HCT116 (cell line): ENCODE data around the gene FLNC. TPM values are rescaled to one million over a fixed set of nuclear protein-coding genes. Genes with fewer than 3 reads are reported as not detected.
A peak's percentile ranks its signal among the peaks of the same experiment; 100 is the strongest.

ENCODE experiments used
- ATAC-seq: fragments of 200-7000 bp; cut with Tn5 transposase; 2 replicates; pipeline ENCODE4 v1.9.1; 2020; ENCODE audit warnings: mild to moderate bottlenecking, moderate library complexity
- BruUV-seq: library from RNA; stranded (reverse); fragments of 400-500 nt; replicated peaks from 2 replicates; lab custom pipeline; 2021; lab: Mats Ljungman, UMichigan
- CTCF ChIA-PET: fragments of 300-600 bp; sonication (Branson Sonifier 250); formaldehyde crosslinking; loops from one replicate; lab custom pipeline; 2021; ENCODE audit warnings: antibody characterized with exemption; lab: Charles Lee
- POLR2A ChIA-PET: fragments of 300-600, 350-600 bp; sonication (Branson Sonifier 250); formaldehyde crosslinking; loops from one replicate; lab custom pipeline; 2021; ENCODE audit warnings: antibody characterized with exemption; lab: Charles Lee
- RAD21 ChIA-PET, 2 experiments: fragments of 300-600 bp; sonication (Branson Sonifier 250); formaldehyde crosslinking; loops; one replicate each; lab custom pipeline; 2023; ENCODE audit warnings: low total read pairs in 2 of 2; ENCODE audit not compliant: uncharacterized antibody in 2 of 2, unreplicated experiment in 2 of 2, low non-redundant PET in 1 of 2; lab: Charles Lee
- DNase-seq: peaks from one replicate; pipeline ENCODE4 v3.0.0-alpha.2; 2010; ENCODE audit warnings: low read depth, low spot score
- H2AFZ ChIP-seq: fragments of 200-600 bp; shearing (Covaris generic), sonication (generic); 2 replicates; pipeline ENCODE4 v1.6.1; 2017; ENCODE audit warnings: low read depth, mixed run types, mixed read lengths, antibody characterized with exemption, low read length; ENCODE audit not compliant: poor library complexity, severe bottlenecking
- H3K27ac ChIP-seq: 2 replicates; pipeline ENCODE4 v1.5.1; 2012; ENCODE audit warnings: low read depth, low read length
- H3K27me3 ChIP-seq: fragments of 200-600 bp; sonication (generic); 2 replicates; pipeline ENCODE4 v1.6.1; 2016; ENCODE audit warnings: mixed run types, low read length, mixed read lengths; ENCODE audit not compliant: insufficient read depth
- H3K36me3 ChIP-seq, 2 experiments: fragments of 200-500 bp in 1 of 2; fragments of 200-600 bp in 1 of 2; sonication (Bioruptor generic) in 1 of 2; sonication (generic) in 1 of 2; 2 replicates each; pipeline versions ENCODE4 v1.5.1 to v1.6.1; 2014 to 2016; ENCODE audit warnings: low read length in 2 of 2, inconsistent platforms in 1 of 2, mixed read lengths in 1 of 2, mixed run types in 1 of 2; ENCODE audit not compliant: insufficient read depth in 2 of 2, control insufficient read depth in 1 of 2
- H3K4me1 ChIP-seq, 2 experiments: fragments of 200-600 bp in 1 of 2; sonication (generic) in 1 of 2; 2 replicates each; pipeline versions ENCODE4 v1.5.1 to v1.6.1; 2012 to 2017; ENCODE audit warnings: low read length in 2 of 2, inconsistent platforms in 1 of 2, mild to moderate bottlenecking in 1 of 2, mixed read lengths in 1 of 2, mixed run types in 1 of 2, moderate library complexity in 1 of 2; ENCODE audit not compliant: insufficient read depth in 2 of 2, control insufficient read depth in 1 of 2
- H3K4me2 ChIP-seq: fragments of 200-600 bp; sonication (generic); 2 replicates; pipeline ENCODE4 v1.6.1; 2017; ENCODE audit warnings: mixed run types, low read length, mixed read lengths
- H3K4me3 ChIP-seq, 2 experiments: fragments of 200-600 bp in 1 of 2; sonication (generic) in 1 of 2; replicated peaks in 1 of 2; 2 replicates each; pipeline ENCODE4 v1.5.1; 2011 to 2016; ENCODE audit warnings: low read length in 2 of 2, control low read depth in 1 of 2, low read depth in 1 of 2, mild to moderate bottlenecking in 1 of 2, mixed read lengths in 1 of 2, mixed run types in 1 of 2
- H3K79me2 ChIP-seq: fragments of 200-600 bp; sonication (generic); 2 replicates; pipeline ENCODE4 v1.6.1; 2017; ENCODE audit warnings: mild to moderate bottlenecking, mixed run types, low read length, moderate library complexity, mixed read lengths; ENCODE audit not compliant: insufficient read depth
- H3K9ac ChIP-seq: fragments of 200-600 bp; sonication (generic); 2 replicates; pipeline ENCODE4 v1.6.1; 2016; ENCODE audit warnings: low read length, mixed read lengths
- H3K9me2 ChIP-seq: fragments of 200-600 bp; sonication (generic), shearing (Covaris generic); 2 replicates; pipeline ENCODE4 v1.6.1; 2017; ENCODE audit warnings: mixed run types, mild to moderate bottlenecking, moderate library complexity; ENCODE audit not compliant: insufficient read depth
- H3K9me3 ChIP-seq, 2 experiments: fragments of 200-500 bp in 1 of 2; fragments of 200-600 bp in 1 of 2; sonication (Bioruptor generic) in 1 of 2; sonication (generic) in 1 of 2; 2 replicates each; pipeline ENCODE4 v1.6.1; 2014 to 2017; ENCODE audit warnings: low read length in 2 of 2, mixed read lengths in 2 of 2, inconsistent platforms in 1 of 2, low read depth in 1 of 2, mild to moderate bottlenecking in 1 of 2, mixed run types in 1 of 2, moderate library complexity in 1 of 2; ENCODE audit not compliant: control insufficient read depth in 1 of 2, insufficient read depth in 1 of 2
- H4K20me1 ChIP-seq: fragments of 200-600 bp; sonication (generic), shearing (Covaris generic); 2 replicates; pipeline ENCODE4 v1.6.1; 2017; ENCODE audit warnings: mixed run types, mild to moderate bottlenecking, moderate library complexity; ENCODE audit not compliant: insufficient read depth
- CBX3 ChIP-seq: IDR thresholded peaks from 2 replicates; pipeline ENCODE4 v1.6.1; 2012; ENCODE audit warnings: low read depth
- CEBPB ChIP-seq: IDR thresholded peaks from 2 replicates; pipeline ENCODE4 v1.6.1; 2012; ENCODE audit warnings: low read depth
- EGR1 ChIP-seq: IDR thresholded peaks from 2 replicates; pipeline ENCODE4 v1.6.1; 2012; ENCODE audit warnings: low read depth
- ELF1 ChIP-seq: IDR thresholded peaks from 2 replicates; pipeline ENCODE4 v1.6.1; 2012; ENCODE audit warnings: low read depth, borderline replicate concordance
- EZH2phosphoT487 ChIP-seq: fragments of 200-600 bp; IDR thresholded peaks from 2 replicates; pipeline ENCODE4 v1.6.1; 2018; ENCODE audit warnings: antibody characterized with exemption, borderline replicate concordance
- FOSL1 ChIP-seq: IDR thresholded peaks from 2 replicates; pipeline ENCODE4 v1.6.1; 2012; ENCODE audit warnings: low read depth
- MAX ChIP-seq: IDR thresholded peaks from 2 replicates; pipeline ENCODE4 v1.6.1; 2012
- POLR2A ChIP-seq: IDR thresholded peaks from 2 replicates; pipeline ENCODE4 v1.7.0; 2011; ENCODE audit warnings: borderline replicate concordance; ENCODE audit not compliant: insufficient read depth, insufficient read length; ENCODE audit errors: extremely low read depth
- POLR2AphosphoS5 ChIP-seq: IDR thresholded peaks from 2 replicates; pipeline ENCODE4 v1.6.1; 2011; ENCODE audit warnings: mild to moderate bottlenecking, low read depth, low read length, moderate library complexity
- RAD21 ChIP-seq: IDR thresholded peaks from 2 replicates; pipeline ENCODE4 v1.6.1; 2012; ENCODE audit warnings: low read depth, mild to moderate bottlenecking
- SP1 ChIP-seq: IDR thresholded peaks from 2 replicates; pipeline ENCODE4 v1.6.1; 2012; ENCODE audit warnings: low read depth
- SRF ChIP-seq: IDR thresholded peaks from 2 replicates; pipeline ENCODE4 v1.6.1; 2012; ENCODE audit warnings: low read depth
- TCF7L2 ChIP-seq: IDR thresholded peaks from 2 replicates; pipeline ENCODE4 v1.7.0; 2011; ENCODE audit warnings: borderline replicate concordance, inconsistent platforms; ENCODE audit not compliant: insufficient read depth, insufficient read length; ENCODE audit errors: extremely low read depth
- YY1 ChIP-seq: IDR thresholded peaks from 2 replicates; pipeline ENCODE4 v1.6.1; 2011; ENCODE audit warnings: low read length, low read depth, moderate library complexity, mild to moderate bottlenecking; ENCODE audit not compliant: insufficient replicate concordance; ENCODE audit errors: extremely low read depth
- ZFX ChIP-seq: fragments of 450-650 bp; IDR thresholded peaks from 2 replicates; pipeline ENCODE4 v1.6.1; 2017
- ZNF274 ChIP-seq: fragments of 200-500 bp; sonication (Bioruptor generic); IDR thresholded peaks from 2 replicates; pipeline ENCODE4 v1.6.1; 2014; ENCODE audit warnings: mild to moderate bottlenecking, low read depth, low read length, inconsistent platforms
- intact Hi-C: fragments of 100-400 bp; cut with micrococcal nuclease; formaldehyde crosslinking; loops from 2 replicates; pipeline ENCODE4 v1.10.0; 2022
- total RNA-seq: library from RNA; stranded (reverse); gene quantifications from one replicate; pipeline ENCODE4 v1.2.1, GENCODE V29; 2021; ENCODE audit not compliant: unreplicated experiment
- TF ChIP-seq, protein P1 (sequence below): IDR thresholded peaks from 2 replicates; pipeline ENCODE4 v1.6.1; 2012; ENCODE audit warnings: low read depth

Gene FLNC
- total RNA-seq, 1 experiment from 2014 or later = 42.8 TPM

DNA sequence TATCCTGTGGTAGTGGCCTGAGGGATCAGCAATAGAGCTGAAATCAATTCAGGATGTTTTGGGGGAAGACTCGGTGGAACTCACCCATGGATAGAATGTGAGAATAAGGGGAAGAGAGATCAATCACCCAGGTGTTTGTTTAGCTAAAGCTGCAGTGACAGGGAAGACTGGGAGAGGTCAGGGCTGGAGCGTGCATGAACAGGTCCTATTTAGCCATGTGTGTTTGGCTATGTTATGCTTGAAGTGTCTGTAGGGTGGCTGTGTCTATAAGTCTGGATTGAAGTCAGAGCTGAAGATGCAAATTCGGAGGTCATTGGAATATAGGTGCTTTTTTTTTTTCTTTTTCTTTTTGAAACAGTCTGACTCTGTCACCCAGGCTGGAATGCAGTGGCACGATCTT is 37.0 kb downstream of the FLNC start:
- Histone ChIP-seq H3K9ac (no peak overlapping the region), H3K4me1 (peaks cover 23 to 55% of the 10 kb centered on the region in 2 experiments), H2AFZ (no peak overlapping the region), H3K36me3 (peaks cover 3 to 7% of the 10 kb centered on the region in 2 experiments; a peak in 2 of 4 replicates), H3K9me3 (no peaks in the 10 kb centered on the region), H3K4me2 (no peak overlapping the region), H4K20me1 (no peaks in the 10 kb centered on the region), H3K79me2 (peaks cover 23% of the 10 kb centered on the region), H3K27me3 (no peaks in the 10 kb centered on the region), H3K4me3 (no peak overlapping the region), H3K27ac (no peak overlapping the region), H3K9me2 (no peaks in the 10 kb centered on the region)
- ATAC-seq (no peak), DNase-seq (no peak)
- POLR2A ChIA-PET = no interaction called here
- no TSS peak for BruUV-seq
- CTCF ChIA-PET = interaction anchor here (1.2 kb wide), 1 partner anchor 440 kb away, joined by 4 read pairs; no protein-coding TSS in a partner anchor
- intact Hi-C loops = no loop called here
- RAD21 ChIA-PET = no interaction called here
- TF ChIP-seq MAX (no peak), POLR2AphosphoS5 (0 out of 2 replicates have a peak, but pooled peaks have one; percentile 9)

DNA sequence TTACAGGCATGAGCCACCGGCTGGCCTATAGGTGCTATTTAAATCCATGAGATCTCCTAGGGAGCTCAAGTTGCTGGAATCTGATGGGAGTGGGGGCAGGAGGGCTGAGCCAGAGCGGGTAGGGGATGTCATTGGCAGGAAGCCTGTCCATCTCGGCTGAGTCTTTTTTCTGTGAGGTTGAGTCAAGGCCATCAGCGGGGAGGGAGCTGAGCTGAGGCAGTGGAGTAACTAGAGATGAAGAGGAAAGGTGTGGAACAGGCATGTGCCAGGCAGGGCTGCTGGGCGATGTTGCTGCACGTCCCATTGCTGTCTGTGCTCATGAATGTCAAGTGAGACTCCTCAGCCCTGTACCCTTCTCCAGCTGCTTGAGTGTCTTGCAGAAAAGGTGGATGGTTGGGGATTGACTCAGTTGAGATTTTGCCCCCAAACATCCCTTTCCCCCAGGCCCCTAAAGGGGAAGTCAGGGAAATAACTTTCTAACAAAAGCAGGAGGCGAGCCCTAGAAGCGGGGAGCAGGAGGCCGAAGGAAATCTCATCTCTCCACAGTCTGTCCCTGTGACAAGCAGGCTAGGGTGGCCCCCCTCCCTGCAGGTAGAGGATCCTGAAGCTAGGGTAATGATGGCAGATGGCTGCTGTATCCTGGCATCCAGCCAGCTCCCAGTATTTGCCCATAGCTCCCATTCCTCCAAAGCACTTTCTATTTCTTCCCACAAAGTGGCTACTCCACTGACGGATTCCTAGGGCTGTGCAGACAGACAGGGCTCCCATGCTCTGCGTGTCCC is 37.8 kb downstream of the FLNC start:
- no peak overlapping the region for H2AFZ ChIP-seq
- no TSS peak for BruUV-seq
- H3K36me3 ChIP-seq = peaks cover 3 to 7% of the 10 kb centered on the region in 2 experiments; a peak in 2 of 4 replicates
- no peak overlapping the region; the same call in 1 of the 2 replicates for H3K27ac ChIP-seq
- H3K4me1 ChIP-seq = peaks cover 31 to 61% of the 10 kb centered on the region in 2 experiments
- no peaks in the 10 kb centered on the region for H3K9me2 ChIP-seq
- ChIA-PET CTCF (interaction anchor here (1.2 kb wide), 1 partner anchor 441 kb away, joined by 4 read pairs; no protein-coding TSS in a partner anchor), RAD21 (no interaction called here), POLR2A (no interaction called here)
- peak overlapping the region; percentile 98 for H3K4me2 ChIP-seq
- H3K9ac ChIP-seq = peak overlapping the region; percentile 63; the same call in 1 of the 2 replicates
- TF ChIP-seq CEBPB = no peak
- TF ChIP-seq SP1 = no peak
- no peak for TF ChIP-seq POLR2AphosphoS5
- no peak for TF ChIP-seq EGR1
- no peak for TF ChIP-seq ZNF274
- TF ChIP-seq, protein P1, sequence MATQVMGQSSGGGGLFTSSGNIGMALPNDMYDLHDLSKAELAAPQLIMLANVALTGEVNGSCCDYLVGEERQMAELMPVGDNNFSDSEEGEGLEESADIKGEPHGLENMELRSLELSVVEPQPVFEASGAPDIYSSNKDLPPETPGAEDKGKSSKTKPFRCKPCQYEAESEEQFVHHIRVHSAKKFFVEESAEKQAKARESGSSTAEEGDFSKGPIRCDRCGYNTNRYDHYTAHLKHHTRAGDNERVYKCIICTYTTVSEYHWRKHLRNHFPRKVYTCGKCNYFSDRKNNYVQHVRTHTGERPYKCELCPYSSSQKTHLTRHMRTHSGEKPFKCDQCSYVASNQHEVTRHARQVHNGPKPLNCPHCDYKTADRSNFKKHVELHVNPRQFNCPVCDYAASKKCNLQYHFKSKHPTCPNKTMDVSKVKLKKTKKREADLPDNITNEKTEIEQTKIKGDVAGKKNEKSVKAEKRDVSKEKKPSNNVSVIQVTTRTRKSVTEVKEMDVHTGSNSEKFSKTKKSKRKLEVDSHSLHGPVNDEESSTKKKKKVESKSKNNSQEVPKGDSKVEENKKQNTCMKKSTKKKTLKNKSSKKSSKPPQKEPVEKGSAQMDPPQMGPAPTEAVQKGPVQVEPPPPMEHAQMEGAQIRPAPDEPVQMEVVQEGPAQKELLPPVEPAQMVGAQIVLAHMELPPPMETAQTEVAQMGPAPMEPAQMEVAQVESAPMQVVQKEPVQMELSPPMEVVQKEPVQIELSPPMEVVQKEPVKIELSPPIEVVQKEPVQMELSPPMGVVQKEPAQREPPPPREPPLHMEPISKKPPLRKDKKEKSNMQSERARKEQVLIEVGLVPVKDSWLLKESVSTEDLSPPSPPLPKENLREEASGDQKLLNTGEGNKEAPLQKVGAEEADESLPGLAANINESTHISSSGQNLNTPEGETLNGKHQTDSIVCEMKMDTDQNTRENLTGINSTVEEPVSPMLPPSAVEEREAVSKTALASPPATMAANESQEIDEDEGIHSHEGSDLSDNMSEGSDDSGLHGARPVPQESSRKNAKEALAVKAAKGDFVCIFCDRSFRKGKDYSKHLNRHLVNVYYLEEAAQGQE = no peak
- no peak for TF ChIP-seq RAD21
- no peak for TF ChIP-seq POLR2A
- no peak for TF ChIP-seq TCF7L2
- TF ChIP-seq SRF = no peak
- no peak for TF ChIP-seq YY1
- TF ChIP-seq EZH2phosphoT487 = no peak
- no peak for TF ChIP-seq FOSL1
- TF ChIP-seq ZFX = no peak
- TF ChIP-seq CBX3 = no peak
- no peak for TF ChIP-seq ELF1
- DNase-seq (no peak), ATAC-seq (no peak)
- H4K20me1 ChIP-seq = no peaks in the 10 kb centered on the region
- peak overlapping the region in 1 of 2 experiments; percentile 66; a peak in 1 of 4 replicates for H3K4me3 ChIP-seq
- no peaks in the 10 kb centered on the region for H3K9me3 ChIP-seq
- intact Hi-C loops = no loop called here
- peaks cover 22% of the 10 kb centered on the region for H3K79me2 ChIP-seq
- H3K27me3 ChIP-seq = no peaks in the 10 kb centered on the region
